Measurements from ENCODE around the gene ALG14.

Gene ALG14

GRCh38 chr1:94979656-94980581 lies 92.8 kb downstream of the ALG14 start:
- no peak for DNase-seq

- no peak for DNase-seq
Observed at GRCh38 chr1:94979131-94979530, 93.6 kb downstream of the ALG14 start.

GRCh38 chr1:94978401-94978800 lies 94.3 kb downstream of the ALG14 start:
- DNase-seq = no peak

- DNase-seq = no peak
Observed at GRCh38 chr1:94976971-94977548, 95.7 kb downstream of the ALG14 start.

- DNase-seq = no peak
Observed at GRCh38 chr1:94974824-94975223, 97.9 kb downstream of the ALG14 start.

GRCh38 chr1:94974241-94974640 lies 98.5 kb downstream of the ALG14 start:
- DNase-seq = no peak

- DNase-seq = no peak
Observed at GRCh38 chr1:94973309-94973922, 99.3 kb downstream of the ALG14 start.

- no peak for DNase-seq
Observed at GRCh38 chr1:94971491-94971924, 101.2 kb downstream of the ALG14 start.

- no peak for DNase-seq
Observed at GRCh38 chr1:94970783-94971182, 102.0 kb downstream of the ALG14 start.

- no peak for DNase-seq
Observed at GRCh38 chr1:94969137-94969536, 103.6 kb downstream of the ALG14 start.

- no peak for DNase-seq
Observed at GRCh38 chr1:94966033-94966432, 106.7 kb downstream of the ALG14 start.

- no peak for DNase-seq
Observed at GRCh38 chr1:94963864-94964263, 108.9 kb downstream of the ALG14 start.

GRCh38 chr1:94962409-94963265 lies 110.1 kb downstream of the ALG14 start:
- no peak for DNase-seq

- DNase-seq = no peak
Observed at GRCh38 chr1:94961988-94962387, 110.8 kb downstream of the ALG14 start.

- DNase-seq = no peak
Observed at GRCh38 chr1:94961582-94961981, 111.2 kb downstream of the ALG14 start.

- DNase-seq = no peak
Observed at GRCh38 chr1:94958081-94958480, 114.7 kb downstream of the ALG14 start.

GRCh38 chr1:94955767-94956632 lies 116.8 kb downstream of the ALG14 start:
- no peak for DNase-seq

GRCh38 chr1:94954263-94955220 lies 118.2 kb downstream of the ALG14 start:
- DNase-seq = no peak

- no peak for DNase-seq
Observed at GRCh38 chr1:94953746-94954145, 119.0 kb downstream of the ALG14 start.

- no peak for DNase-seq
Observed at GRCh38 chr1:94953107-94953506, 119.6 kb downstream of the ALG14 start.

- DNase-seq = no peak
Observed at GRCh38 chr1:94952539-94952938, 120.2 kb downstream of the ALG14 start.
